ENCODE results near the gene ALK.

DNA sequence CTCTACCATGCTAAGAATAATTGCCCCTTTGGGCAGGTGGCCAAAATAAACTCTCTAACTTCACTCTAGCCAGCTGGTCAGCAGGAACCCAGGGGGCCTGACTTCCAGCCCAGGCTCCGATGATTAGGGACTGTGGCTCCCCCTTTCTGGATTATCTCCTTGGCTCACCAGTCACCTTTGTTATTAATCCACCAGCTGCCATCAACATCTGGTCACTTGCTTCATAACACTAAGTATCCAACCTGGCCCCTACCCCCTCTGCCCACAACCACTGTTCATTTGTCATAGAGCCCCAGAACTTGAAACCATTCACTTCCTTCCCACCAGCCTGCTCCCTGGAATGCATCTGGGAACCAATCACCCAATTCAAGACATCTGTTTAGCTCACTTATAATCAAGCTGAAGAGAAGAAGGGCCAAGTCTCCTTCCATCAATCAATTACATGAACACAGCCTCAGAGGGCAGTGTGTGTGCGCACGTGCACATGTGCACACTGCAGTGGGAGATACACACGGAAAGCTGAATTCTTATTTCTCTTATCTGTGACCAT lies 215.1 kb downstream of the ALK start:
- no peak for TF ChIP-seq CTCF (IDR thresholded peaks at IDR 0.05)
- no peak for TF ChIP-seq POLR2A (IDR thresholded peaks at IDR 0.05)

All from Peyer's patch (tissue), 4 donors.